Activated naive CD8-positive, alpha-beta T cell (primary cell): ENCODE results near the gene SAMD1.
A peak's percentile ranks its signal among the peaks of the same experiment; 100 is the strongest.

Source experiments
- H3K27ac Mint-ChIP-seq: one replicate; pipeline ENCODE4 v1.8.0; 2021; ENCODE audit warnings: mixed read lengths
- H3K27me3 Mint-ChIP-seq: one replicate; pipeline ENCODE4 v1.8.0; 2021; ENCODE audit warnings: mixed read lengths
- H3K36me3 Mint-ChIP-seq: one replicate; pipeline ENCODE4 v1.8.0; 2021; ENCODE audit warnings: mixed read lengths
- H3K4me1 Mint-ChIP-seq: one replicate; pipeline ENCODE4 v1.8.0; 2021; ENCODE audit warnings: low read depth, mixed read lengths
- H3K4me3 Mint-ChIP-seq: one replicate; pipeline ENCODE4 v1.8.0; 2021; ENCODE audit warnings: mild to moderate bottlenecking, mixed read lengths
- H3K9me3 Mint-ChIP-seq: one replicate; pipeline ENCODE4 v1.8.0; 2021; ENCODE audit warnings: low read depth, mixed read lengths

SAMD1 gene

DNA sequence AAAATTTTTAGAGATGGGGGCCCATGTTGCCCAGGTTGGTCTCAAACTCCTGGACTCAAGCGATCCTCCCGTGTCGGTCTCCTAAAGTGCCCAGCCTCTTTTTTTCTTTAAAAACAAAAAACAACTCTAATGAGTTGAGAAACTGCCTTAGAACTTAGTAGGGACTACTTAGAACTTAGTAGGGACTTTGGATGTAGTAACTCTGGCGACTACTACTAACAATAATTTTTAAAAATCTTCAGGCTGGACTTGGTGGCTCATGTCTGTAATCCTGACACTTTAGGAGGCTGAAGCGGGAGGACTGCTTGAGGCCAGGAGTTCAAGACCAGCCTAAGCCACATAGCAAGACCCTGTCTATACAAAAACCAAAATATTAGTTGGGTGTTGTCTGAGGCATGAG is 4.5 kb downstream of the SAMD1 start:
- H3K9me3 Mint-ChIP-seq, result no peaks in the 10 kb centered on the region
- H3K36me3 Mint-ChIP-seq, result peaks cover 4% of the 10 kb centered on the region
- no peaks in the 10 kb centered on the region for H3K27me3 Mint-ChIP-seq
- H3K4me3 Mint-ChIP-seq, result no peak overlapping the region
- peaks cover 19% of the 10 kb centered on the region for H3K4me1 Mint-ChIP-seq
- no peak overlapping the region for H3K27ac Mint-ChIP-seq

DNA sequence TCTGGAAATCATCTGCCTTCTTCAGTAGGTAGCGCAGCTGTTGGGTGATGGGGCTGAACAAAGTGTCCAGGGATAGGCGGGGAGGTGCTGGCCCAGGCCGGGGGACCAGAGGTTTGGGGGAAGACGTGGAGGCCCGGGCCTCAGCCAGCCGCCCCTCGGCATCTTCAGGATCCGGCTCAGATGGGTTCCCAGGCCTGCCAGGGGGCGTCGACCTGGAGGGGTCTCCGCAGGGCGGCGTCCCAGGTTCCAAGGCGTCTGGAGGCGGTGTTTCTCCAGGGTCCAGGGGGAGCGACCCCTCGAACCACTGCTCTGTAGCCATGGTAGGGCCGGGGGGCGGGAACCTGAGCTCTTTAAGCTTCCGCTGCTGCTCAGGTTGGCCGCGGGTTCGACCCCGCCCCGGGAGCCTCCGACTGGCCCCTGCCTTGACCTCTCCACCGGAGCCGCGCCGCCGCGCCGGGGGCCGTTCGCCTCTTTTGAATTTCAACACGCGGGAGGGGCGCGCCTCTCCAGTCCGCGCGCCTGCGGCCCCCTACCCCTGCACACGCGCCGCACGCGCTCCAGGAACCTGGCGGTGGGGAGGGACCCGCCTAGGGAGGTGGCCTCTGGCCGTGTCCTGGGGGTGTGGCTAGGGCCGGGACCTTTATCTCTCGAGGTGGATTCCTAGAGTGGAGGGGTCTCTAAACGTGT is 5.1 kb downstream of the SAMD1 start, which contains the start of gene C19orf67:
Gene C19orf67, minus strand, starts transcription at position 475 of the 687 bp plus-strand sequence. Its CDS starts 156 bp downstream, at position 319.
- Mint-ChIP-seq H3K4me1 (peaks cover 21% of the 10 kb centered on the region), H3K36me3 (peaks cover 4% of the 10 kb centered on the region), H3K9me3 (no peaks in the 10 kb centered on the region), H3K27me3 (no peaks in the 10 kb centered on the region), H3K27ac (no peak within 1 kb of the TSS), H3K4me3 (no peak within 1 kb of the TSS)

DNA sequence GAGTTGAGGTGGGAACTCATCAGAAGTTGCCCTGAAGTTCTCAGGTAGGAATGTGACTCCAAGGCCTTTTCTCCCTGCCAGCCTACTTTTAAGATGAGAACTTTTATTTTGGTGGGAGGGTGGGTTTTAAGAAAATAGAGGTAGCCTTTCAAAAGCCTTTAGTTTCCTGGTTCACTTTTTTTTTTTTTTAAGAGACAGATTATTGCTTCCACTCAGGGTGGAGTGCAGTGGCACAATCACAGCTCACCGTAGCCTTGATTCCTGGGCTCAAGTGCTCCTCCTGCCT is 7.9 kb downstream of the SAMD1 start:
- H3K4me1 Mint-ChIP-seq, result peaks cover 20% of the 10 kb centered on the region
- H3K4me3 Mint-ChIP-seq, result peak overlapping the region; percentile 92
- no peaks in the 10 kb centered on the region for H3K9me3 Mint-ChIP-seq
- no peak overlapping the region for H3K27ac Mint-ChIP-seq
- H3K36me3 Mint-ChIP-seq, result no peaks in the 10 kb centered on the region
- no peaks in the 10 kb centered on the region for H3K27me3 Mint-ChIP-seq

GRCh38 chr19:14081797-14082674 is 8.5 kb downstream of the SAMD1 start:
- H3K27me3 Mint-ChIP-seq, result no peaks in the 10 kb centered on the region
- H3K36me3 Mint-ChIP-seq, result no peaks in the 10 kb centered on the region
- no peaks in the 10 kb centered on the region for H3K9me3 Mint-ChIP-seq
- peak overlapping the region; percentile 92 for H3K4me3 Mint-ChIP-seq
- peaks cover 20% of the 10 kb centered on the region for H3K4me1 Mint-ChIP-seq
- peak overlapping the region; percentile 85 for H3K27ac Mint-ChIP-seq

GRCh38 chr19:14080887-14081796 is 9.4 kb downstream of the SAMD1 start:
- Mint-ChIP-seq H3K36me3 (no peaks in the 10 kb centered on the region), H3K4me3 (peak overlapping the region; percentile 92), H3K27ac (peak overlapping the region; percentile 85), H3K9me3 (no peaks in the 10 kb centered on the region), H3K4me1 (peaks cover 18% of the 10 kb centered on the region), H3K27me3 (no peaks in the 10 kb centered on the region)

DNA sequence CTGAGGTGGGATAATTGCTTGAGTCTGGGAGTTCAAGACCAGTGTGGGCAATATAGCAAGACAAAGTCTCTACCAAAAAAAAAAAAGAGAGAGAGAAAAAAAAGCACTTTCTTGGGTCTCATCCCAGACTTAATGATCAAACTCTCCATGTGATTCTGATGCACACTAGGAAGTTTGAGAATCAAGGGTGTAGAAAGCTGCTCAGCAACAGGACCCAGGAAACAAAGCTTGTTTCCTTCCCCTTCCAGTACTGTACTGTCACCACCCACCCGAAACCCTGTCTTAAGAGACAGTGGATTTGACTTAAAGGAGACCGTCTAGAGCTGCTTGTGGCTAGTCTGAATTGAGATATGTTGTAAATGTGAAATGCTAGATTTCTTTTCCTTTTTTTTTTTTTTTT is 12.1 kb downstream of the SAMD1 start:
- H3K4me1 Mint-ChIP-seq, result peaks cover 29% of the 10 kb centered on the region
- H3K36me3 Mint-ChIP-seq, result no peaks in the 10 kb centered on the region
- no peak overlapping the region for H3K27ac Mint-ChIP-seq
- no peak overlapping the region for H3K4me3 Mint-ChIP-seq
- no peaks in the 10 kb centered on the region for H3K27me3 Mint-ChIP-seq
- no peaks in the 10 kb centered on the region for H3K9me3 Mint-ChIP-seq

DNA sequence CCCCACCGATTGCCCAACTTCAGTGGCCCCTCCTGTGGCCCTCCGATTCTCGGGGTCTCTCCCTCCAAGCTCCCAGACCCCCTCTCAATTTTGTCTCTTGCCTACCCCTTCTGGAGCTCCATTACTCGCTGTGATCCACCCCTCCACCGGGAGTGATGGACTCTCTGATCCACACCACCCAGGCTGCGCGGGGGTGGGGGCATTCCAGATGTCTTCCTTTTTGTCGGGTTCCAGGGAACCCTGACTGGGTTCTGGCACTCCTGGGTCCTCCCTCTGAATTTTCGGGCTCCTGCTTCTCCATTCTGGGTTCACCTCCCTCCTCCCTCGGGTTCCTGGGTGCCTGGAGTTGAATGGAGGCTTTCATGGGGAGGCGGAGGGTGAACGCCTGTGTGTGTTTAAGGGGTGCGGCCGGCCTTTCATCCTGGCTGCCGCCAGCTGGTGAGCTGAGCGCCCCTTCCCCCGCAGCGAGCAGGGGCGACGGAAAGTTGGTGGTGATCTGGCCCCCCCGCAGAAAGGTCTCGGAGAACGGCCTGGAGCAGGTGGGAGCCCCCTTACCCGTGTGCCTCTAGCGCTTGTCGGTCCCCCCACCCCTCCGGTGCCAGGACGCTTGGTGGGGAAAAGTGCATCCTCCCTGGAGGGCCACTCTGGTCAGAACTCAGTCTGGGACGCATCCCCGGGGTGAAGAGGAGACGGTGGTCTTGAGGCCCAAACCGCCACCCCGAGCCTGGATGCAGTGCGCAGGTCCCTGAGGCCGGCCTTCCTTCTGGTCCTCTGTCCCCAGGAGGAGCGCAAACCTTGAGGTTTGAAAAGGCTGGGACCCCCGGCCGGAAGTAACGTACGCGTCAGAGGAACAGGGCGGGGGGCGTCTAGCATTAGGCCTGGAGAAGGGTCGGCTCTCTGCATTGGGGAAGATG is 16.4 kb downstream of the SAMD1 start:
- Mint-ChIP-seq H3K27me3 (no peaks in the 10 kb centered on the region), H3K27ac (no peak overlapping the region), H3K4me1 (peaks cover 16% of the 10 kb centered on the region), H3K4me3 (peak overlapping the region; percentile 92), H3K9me3 (no peaks in the 10 kb centered on the region), H3K36me3 (no peaks in the 10 kb centered on the region)

GRCh38 chr19:14073261-14073924 is 17.2 kb downstream of the SAMD1 start:
- H3K36me3 Mint-ChIP-seq, result no peaks in the 10 kb centered on the region
- H3K9me3 Mint-ChIP-seq, result no peaks in the 10 kb centered on the region
- H3K27me3 Mint-ChIP-seq, result no peaks in the 10 kb centered on the region
- peak overlapping the region; percentile 92 for H3K4me3 Mint-ChIP-seq
- H3K4me1 Mint-ChIP-seq, result peaks cover 16% of the 10 kb centered on the region
- no peak overlapping the region for H3K27ac Mint-ChIP-seq

GRCh38 chr19:14072535-14073260 is 17.9 kb downstream of the SAMD1 start, which contains the start of gene MISP3:
TSS of gene MISP3 (plus strand) at chr19:14072786. CDS start at chr19:14073310, 524 bp downstream.
- Mint-ChIP-seq H3K27me3 (no peaks in the 10 kb centered on the region), H3K36me3 (no peaks in the 10 kb centered on the region), H3K27ac (no peak within 1 kb of the TSS), H3K4me3 (peak within 1 kb of the TSS; percentile 92), H3K4me1 (peaks cover 16% of the 10 kb centered on the region), H3K9me3 (no peaks in the 10 kb centered on the region)

- Mint-ChIP-seq H3K4me3 (no peak overlapping the region), H3K36me3 (no peaks in the 10 kb centered on the region), H3K4me1 (peaks cover 16% of the 10 kb centered on the region), H3K27ac (no peak overlapping the region), H3K27me3 (peaks cover 2% of the 10 kb centered on the region), H3K9me3 (no peaks in the 10 kb centered on the region)
These were observed 20.1 kb downstream of the SAMD1 start for GRCh38 chr19:14070268-14071050.

DNA sequence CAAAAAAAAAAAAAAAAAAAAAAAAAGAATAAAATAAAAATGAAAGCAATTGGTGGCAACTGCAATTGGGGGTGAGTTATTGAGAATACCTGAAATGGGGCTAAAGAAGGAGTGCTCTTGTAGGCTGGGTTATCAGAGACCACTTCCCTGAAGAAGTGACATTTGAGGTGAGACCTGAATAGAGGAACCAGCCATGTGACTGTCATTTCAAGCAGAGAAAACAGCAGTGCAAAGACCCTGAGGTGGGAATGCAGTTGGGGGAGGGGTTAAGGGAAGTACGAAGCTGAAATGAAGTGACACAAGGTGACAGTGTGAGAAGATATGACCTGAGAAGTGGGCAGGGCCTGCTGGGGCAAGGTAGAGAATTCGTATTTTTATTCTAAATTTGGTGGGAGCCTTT is 24.4 kb downstream of the SAMD1 start:
- H3K4me3 Mint-ChIP-seq, result no peak overlapping the region
- no peaks in the 10 kb centered on the region for H3K36me3 Mint-ChIP-seq
- H3K4me1 Mint-ChIP-seq, result peaks cover 1% of the 10 kb centered on the region
- no peaks in the 10 kb centered on the region for H3K9me3 Mint-ChIP-seq
- H3K27ac Mint-ChIP-seq, result no peak overlapping the region
- H3K27me3 Mint-ChIP-seq, result peaks cover 2% of the 10 kb centered on the region

- Mint-ChIP-seq H3K36me3 (no peaks in the 10 kb centered on the region), H3K27me3 (peaks cover 21% of the 10 kb centered on the region), H3K27ac (no peak overlapping the region), H3K4me1 (peaks cover 8% of the 10 kb centered on the region), H3K9me3 (no peaks in the 10 kb centered on the region), H3K4me3 (no peak overlapping the region)
These were observed 27.4 kb downstream of the SAMD1 start for GRCh38 chr19:14063105-14063504.

DNA sequence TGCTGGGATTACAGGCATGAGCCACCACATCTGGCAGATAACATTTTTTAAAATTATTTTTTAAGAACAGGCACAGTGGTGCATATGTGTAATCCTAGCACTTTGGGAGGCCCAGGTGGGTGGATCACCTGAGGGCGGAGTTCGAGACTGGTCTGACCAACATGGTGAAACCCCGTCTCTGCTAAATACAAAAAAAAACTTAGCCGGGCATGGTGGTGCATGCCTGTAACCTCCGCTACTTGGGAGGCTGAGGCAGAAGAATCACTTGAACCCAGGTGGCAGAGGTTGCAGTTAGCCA is 28.0 kb downstream of the SAMD1 start:
- Mint-ChIP-seq H3K27me3 (peaks cover 21% of the 10 kb centered on the region), H3K4me3 (no peak overlapping the region), H3K27ac (no peak overlapping the region), H3K9me3 (no peaks in the 10 kb centered on the region), H3K4me1 (peaks cover 12% of the 10 kb centered on the region), H3K36me3 (no peaks in the 10 kb centered on the region)
